Osteoblast (primary cell): ENCODE results near the gene MIGA1. TPM values are rescaled to one million over a fixed set of nuclear protein-coding genes. Genes with fewer than 3 reads are reported as not detected.
A peak's percentile ranks its signal among the peaks of the same experiment; 100 is the strongest.

Experiments
- DNase-seq: peaks from one replicate; pipeline ENCODE4 v3.0.0; 2011; ENCODE audit warnings: low spot score, mixed read lengths; ENCODE audit not compliant: insufficient read length; ENCODE audit errors: missing footprints
- H2AFZ ChIP-seq: 2 replicates; pipeline ENCODE4 v1.6.0; 2011; ENCODE audit warnings: mild to moderate bottlenecking, low read length
- H3K27ac ChIP-seq: 2 replicates; pipeline ENCODE4 v1.5.1; 2011; ENCODE audit warnings: mild to moderate bottlenecking, low read depth, low read length, moderate library complexity
- H3K27me3 ChIP-seq: 2 replicates; pipeline ENCODE4 v1.6.0; 2012; ENCODE audit warnings: mild to moderate bottlenecking, control low read depth, inconsistent platforms, low read length, moderate library complexity; ENCODE audit not compliant: insufficient read depth
- H3K36me3 ChIP-seq: 2 replicates; pipeline ENCODE4 v1.5.1; 2011; ENCODE audit warnings: mild to moderate bottlenecking, low read length, control low read depth, moderate library complexity; ENCODE audit not compliant: insufficient read depth
- H3K4me1 ChIP-seq: 2 replicates; pipeline ENCODE4 v1.5.1; 2011; ENCODE audit warnings: mild to moderate bottlenecking, low read length, control low read depth, moderate library complexity; ENCODE audit not compliant: insufficient read depth
- H3K4me2 ChIP-seq: 2 replicates; pipeline ENCODE4 v1.6.0; 2011; ENCODE audit warnings: mild to moderate bottlenecking, low read length; ENCODE audit not compliant: insufficient read depth
- H3K4me3 ChIP-seq: fragments of 200-600 bp; sonication (generic); 3 replicates; pipeline ENCODE4 v1.5.1; 2012; ENCODE audit warnings: mild to moderate bottlenecking, low read length, inconsistent platforms; ENCODE audit not compliant: insufficient read depth
- H3K79me2 ChIP-seq: 2 replicates; pipeline ENCODE4 v1.6.0; 2012; ENCODE audit warnings: mild to moderate bottlenecking, low read length, control low read depth, inconsistent platforms; ENCODE audit not compliant: insufficient read depth
- H3K9me3 ChIP-seq: 2 replicates; pipeline ENCODE4 v1.5.1; 2011; ENCODE audit warnings: low read depth, low read length, control low read depth
- H4K20me1 ChIP-seq: 2 replicates; pipeline ENCODE4 v1.6.0; 2012; ENCODE audit warnings: mild to moderate bottlenecking, low read length, control low read depth; ENCODE audit not compliant: insufficient read depth
- CTCF ChIP-seq: IDR thresholded peaks from 2 replicates; pipeline ENCODE4 v1.5.1; 2011; ENCODE audit warnings: mild to moderate bottlenecking, low read depth, low read length, moderate library complexity; ENCODE audit errors: extremely low read depth
- total RNA-seq: library from RNA; depleted of rRNA; stranded (reverse); fragments of >200 nt; gene quantifications from 2 replicates; pipeline ENCODE4 v1.2.3, GENCODE V29; 2012

MIGA1 gene
- total RNA-seq, 1 donor = 13.8 TPM

- Histone ChIP-seq H2AFZ (no peak overlapping the region), H3K4me2 (no peak overlapping the region), H3K79me2 (no peaks in the 10 kb centered on the region), H3K9me3 (no peaks in the 10 kb centered on the region), H3K27ac (no peak overlapping the region), H3K4me1 (peaks cover 39% of the 10 kb centered on the region), H3K4me3 (no peak overlapping the region), H3K36me3 (no peaks in the 10 kb centered on the region), H3K27me3 (no peaks in the 10 kb centered on the region), H4K20me1 (no peaks in the 10 kb centered on the region)
- TF ChIP-seq CTCF = no peak
- no peak for DNase-seq
Observed at GRCh38 chr1:77828098-77828497, 48.6 kb downstream of the MIGA1 start.

GRCh38 chr1:77829851-77830250 lies 50.4 kb downstream of the MIGA1 start:
- DNase-seq = no peak
- no peaks in the 10 kb centered on the region for H4K20me1 ChIP-seq
- no peak overlapping the region for H3K4me2 ChIP-seq
- H3K27me3 ChIP-seq = no peaks in the 10 kb centered on the region
- no peaks in the 10 kb centered on the region for H3K79me2 ChIP-seq
- H2AFZ ChIP-seq = no peak overlapping the region
- H3K9me3 ChIP-seq = no peaks in the 10 kb centered on the region
- peaks cover 43% of the 10 kb centered on the region for H3K4me1 ChIP-seq
- no peaks in the 10 kb centered on the region for H3K36me3 ChIP-seq
- no peak for TF ChIP-seq CTCF
- H3K4me3 ChIP-seq = no peak overlapping the region
- peak overlapping the region; percentile 98 for H3K27ac ChIP-seq

GRCh38 chr1:77830946-77831345 lies 51.5 kb downstream of the MIGA1 start:
- Histone ChIP-seq H3K9me3 (no peaks in the 10 kb centered on the region), H2AFZ (no peak overlapping the region), H3K4me1 (peaks cover 53% of the 10 kb centered on the region), H3K27me3 (no peaks in the 10 kb centered on the region), H3K36me3 (no peaks in the 10 kb centered on the region), H3K4me3 (no peak overlapping the region), H3K27ac (peak overlapping the region; percentile 98), H3K79me2 (no peaks in the 10 kb centered on the region), H4K20me1 (no peaks in the 10 kb centered on the region), H3K4me2 (no peak overlapping the region)
- no peak for TF ChIP-seq CTCF
- no peak for DNase-seq

- no peaks in the 10 kb centered on the region for H3K27me3 ChIP-seq
- no peaks in the 10 kb centered on the region for H3K79me2 ChIP-seq
- no peaks in the 10 kb centered on the region for H3K9me3 ChIP-seq
- no peaks in the 10 kb centered on the region for H4K20me1 ChIP-seq
- H3K4me2 ChIP-seq = peak overlapping the region; percentile 83
- TF ChIP-seq CTCF = no peak
- peak overlapping the region; percentile 98 for H3K27ac ChIP-seq
- H3K36me3 ChIP-seq = no peaks in the 10 kb centered on the region
- H3K4me3 ChIP-seq = no peak overlapping the region
- H3K4me1 ChIP-seq = peaks cover 53% of the 10 kb centered on the region
- no peak overlapping the region for H2AFZ ChIP-seq
- no peak for DNase-seq
Observed at GRCh38 chr1:77831566-77831965, 52.1 kb downstream of the MIGA1 start.
